UCSD-AML1 (cell line): ENCODE results near the gene KIF21A.
"Not testable (repeated sequence)": the region's sequence is repeated elsewhere in the genome, so short reads cannot be mapped to it uniquely, and the experiment has no call there.

Source experiments
- DNase-seq: peaks from one replicate; lab custom pipeline; 2025; ENCODE audit not compliant: unreplicated experiment; lab: John Stamatoyannopoulos, UW

Gene KIF21A

DNA sequence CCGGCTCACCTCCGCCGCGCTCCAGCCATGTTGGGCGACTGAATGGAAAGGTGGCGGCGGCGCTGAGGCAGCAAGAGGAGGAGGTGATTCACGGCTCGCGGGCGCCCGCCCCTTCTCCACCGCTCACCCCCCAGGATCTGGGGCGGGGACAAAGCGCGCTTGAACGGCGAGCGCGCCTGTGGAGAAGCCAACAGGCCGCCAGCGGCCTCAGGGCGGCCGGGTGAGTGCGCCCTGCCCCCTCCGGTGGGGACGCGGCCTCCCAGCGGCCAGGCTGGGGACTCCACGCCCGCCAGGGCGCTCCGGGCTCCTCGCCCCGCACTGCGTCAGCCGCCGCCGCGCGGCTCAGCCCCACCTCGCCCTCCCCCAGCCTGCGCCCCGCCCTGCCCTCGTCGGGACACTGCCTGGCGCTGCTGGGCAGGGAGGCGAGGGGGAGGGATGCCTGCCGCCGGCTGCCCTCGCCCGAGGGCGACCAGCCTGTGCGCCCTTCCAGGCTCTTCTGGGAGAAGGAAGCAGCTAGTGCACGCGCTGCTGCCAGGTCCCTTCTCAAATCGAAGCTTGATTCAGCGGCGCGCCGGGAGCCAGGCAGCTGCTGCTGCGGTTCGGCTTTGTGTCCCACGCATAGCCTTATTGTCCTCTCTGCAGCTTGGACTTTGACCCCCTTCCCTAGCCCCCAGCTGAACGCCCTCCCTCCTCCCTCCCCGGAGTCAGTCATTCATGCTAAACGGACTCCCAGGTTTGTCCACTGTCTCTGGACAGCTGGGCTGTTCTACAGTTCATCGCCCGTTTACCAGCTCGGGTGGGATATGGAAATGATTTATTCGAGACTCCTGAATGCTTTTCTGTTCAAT lies at the start of gene KIF21A:
TSS of gene KIF21A (minus strand) at position 40 of the 848 bp plus-strand sequence. CDS start 150 bp downstream, outside the sequence.
- DNase-seq = peak; percentile 68

GRCh38 chr12:39490500-39491282 lies 47.8 kb upstream of the KIF21A start:
- DNase-seq = no peak

GRCh38 chr12:39483597-39483996 lies 40.7 kb upstream of the KIF21A start:
- DNase-seq = no peak

- DNase-seq = no peak
Measured at GRCh38 chr12:39483042-39483441, 40.1 kb upstream of the KIF21A start.

DNA sequence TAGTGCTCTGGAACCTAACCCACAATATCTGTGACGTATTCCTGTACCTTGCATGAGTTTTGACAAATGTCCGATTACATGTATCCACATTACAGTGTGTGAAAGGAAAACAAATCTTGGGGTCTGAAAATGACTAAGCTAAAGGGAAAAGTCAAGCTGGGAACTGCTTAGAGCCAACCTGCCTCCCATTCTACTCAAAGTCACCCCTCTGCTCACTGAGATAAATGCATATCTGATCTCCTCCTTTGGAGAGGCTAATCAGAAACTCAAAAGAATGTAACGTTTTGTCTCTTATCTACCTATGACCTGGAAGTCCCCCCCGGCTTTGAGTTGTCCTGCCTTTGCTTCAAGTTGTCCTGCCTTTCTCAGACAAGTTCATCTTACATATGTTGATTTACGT lies 34.0 kb upstream of the KIF21A start:
- DNase-seq = no peak

GRCh38 chr12:39476121-39476520 lies 33.2 kb upstream of the KIF21A start:
- no peak for DNase-seq

- DNase-seq = not testable (repeated sequence)
Measured at GRCh38 chr12:39475136-39475535, 32.2 kb upstream of the KIF21A start.

DNA sequence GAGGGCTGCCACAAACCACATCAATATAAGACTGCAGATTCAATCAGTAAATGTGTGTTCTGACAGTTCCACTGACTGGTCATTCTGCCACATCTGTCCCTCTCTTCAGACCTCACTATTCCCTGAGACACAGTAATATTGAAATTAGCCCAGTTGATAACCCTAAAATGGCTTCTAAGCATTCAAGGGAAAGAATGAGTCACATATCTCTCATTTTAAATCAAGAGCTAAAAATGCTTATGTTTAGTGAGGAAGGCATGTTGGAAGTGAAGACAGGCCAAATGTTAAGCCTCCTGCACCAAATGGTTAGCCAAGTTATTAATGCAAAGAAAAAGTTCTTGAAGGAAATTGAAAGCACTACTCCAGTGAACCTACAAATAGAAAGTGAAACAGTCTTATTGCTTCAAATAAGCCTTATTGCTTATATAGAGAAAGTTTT lies 24.5 kb upstream of the KIF21A start:
- no peak for DNase-seq

- no peak for DNase-seq
Measured at GRCh38 chr12:39464976-39465695, 22.2 kb upstream of the KIF21A start.

- no peak for DNase-seq
Measured at GRCh38 chr12:39461059-39461458, 18.1 kb upstream of the KIF21A start.

DNA sequence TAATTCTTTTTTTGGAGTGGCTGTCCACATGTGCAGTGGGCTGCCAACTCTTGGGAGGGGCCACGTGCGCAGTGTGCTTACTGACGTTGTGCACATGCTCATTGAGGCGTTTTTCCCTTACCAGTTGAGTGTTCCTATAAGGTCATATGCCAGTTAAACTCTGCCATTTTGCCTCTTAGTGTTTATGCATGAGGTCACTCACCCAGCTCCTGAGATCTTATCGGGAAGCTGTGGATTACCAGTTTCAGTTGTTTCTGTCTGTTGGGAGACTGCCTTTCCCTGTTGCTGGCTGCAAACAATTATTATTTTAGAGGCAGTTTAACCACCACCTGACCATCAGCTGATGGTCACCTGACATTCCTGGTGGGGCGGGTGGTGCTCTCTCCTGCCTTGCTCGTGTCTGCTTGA lies 16.1 kb upstream of the KIF21A start:
- DNase-seq = no peak

GRCh38 chr12:39451977-39452376 lies 9.1 kb upstream of the KIF21A start:
- DNase-seq = no peak

DNA sequence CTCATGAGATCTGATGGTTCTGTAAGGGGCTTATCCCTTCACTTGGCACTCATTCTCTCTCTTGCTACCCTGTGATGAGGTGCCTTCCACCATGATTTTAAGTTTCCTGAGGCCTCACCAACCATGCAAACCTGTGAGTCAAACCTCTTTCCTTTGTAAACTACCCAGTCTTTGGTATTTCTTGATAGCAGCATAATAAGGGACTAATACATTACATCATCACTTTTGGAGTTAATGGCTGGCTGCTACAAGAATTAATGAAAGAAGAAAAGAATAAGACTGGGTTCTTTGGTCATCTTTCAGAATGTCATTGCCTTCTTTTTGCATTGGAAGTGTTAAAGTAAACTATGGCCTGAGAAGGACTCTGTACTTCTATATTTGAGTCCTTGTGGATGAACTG lies 5.1 kb upstream of the KIF21A start:
- no peak for DNase-seq

DNA sequence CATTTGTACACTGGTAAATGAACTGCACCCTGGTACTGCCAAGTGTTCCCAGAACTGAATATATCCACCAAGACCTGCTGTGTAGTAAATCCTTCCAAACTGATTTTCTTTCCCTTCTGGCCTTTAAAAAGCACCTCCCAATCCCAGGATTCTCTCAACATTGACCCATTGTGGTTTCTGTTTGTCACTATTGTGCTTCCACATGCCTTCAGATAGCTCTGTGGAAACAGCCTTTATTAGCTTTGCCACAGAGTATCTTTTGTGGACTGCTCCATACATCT lies 949 bp upstream of the KIF21A start:
- no peak for DNase-seq

GRCh38 chr12:39442831-39443080 lies 164 bp downstream of the KIF21A start:
- no peak for DNase-seq

DNA sequence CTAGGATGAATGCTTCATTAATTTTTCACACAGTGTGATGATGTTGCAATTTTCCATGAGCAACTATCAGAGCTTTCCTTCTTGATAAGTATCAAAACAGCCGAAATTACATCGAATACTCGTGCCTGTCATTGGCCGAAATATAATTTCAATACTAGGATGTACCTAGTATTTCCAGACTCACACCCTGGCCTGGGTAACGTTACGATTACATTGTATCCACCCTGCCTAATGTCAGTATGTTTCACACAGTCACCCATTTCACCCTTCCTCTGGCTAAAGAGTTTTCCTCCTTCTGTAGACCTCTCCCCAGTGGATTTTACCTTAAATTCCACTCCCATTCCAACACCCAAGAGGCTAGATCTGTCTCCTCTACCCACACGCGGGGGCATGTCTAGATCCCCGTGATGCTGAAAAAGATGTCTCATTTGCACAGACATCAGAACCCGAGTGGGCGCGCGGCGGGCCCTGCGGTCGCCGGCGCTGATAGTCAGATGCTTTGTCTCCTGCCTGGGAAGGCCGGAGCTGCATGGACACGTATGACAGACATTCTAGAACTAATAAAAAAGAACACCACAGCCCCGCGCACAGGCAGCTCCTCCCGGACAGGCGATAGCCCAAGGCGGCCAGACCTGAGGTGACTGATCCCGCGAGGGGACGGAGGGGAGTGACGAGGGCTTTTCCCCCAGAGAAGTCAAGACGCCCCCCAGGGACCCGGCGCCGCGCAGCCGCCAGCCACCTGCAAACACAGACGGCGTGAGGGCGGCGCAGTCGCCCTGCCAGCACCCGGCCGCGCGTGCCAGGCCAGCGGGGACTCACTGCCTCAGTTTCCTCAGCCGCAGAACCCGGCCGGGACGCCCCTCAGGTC lies 723 bp downstream of the KIF21A start:
- DNase-seq = no peak

DNA sequence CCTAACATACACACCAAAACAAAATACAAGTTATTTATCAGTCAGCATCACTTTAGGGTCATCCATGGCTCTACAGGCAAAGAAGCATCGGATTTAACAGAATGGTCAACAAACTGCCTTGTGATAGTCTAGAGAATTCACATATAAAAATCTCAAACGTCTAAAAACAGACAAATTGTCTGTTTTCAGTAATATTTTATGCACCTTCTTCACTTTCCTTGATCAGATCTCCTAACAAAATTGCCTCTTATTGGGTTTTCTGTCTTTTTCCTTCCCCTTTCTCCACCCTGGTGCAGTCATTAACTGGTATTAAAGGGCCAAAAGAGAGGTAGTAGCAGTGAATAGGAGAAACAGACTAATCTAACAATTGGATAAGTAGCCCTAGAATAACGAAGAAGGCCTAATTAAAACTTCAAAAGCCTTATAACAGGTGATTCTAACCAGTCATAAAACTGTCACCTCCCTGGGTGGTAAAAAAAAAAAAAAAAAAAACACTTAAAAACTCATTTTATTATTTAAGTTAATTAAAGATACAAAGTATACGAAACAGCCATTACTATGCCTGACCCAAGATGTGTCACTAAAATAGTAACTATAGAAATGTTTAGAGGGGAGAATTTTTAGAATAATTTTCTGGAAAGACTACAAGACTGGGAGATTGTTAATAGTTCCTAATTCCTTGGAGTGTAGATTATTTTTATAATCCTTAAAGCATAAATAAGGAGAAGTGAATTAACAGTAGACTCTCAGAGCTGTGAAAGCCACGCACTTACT lies 1.5 kb downstream of the KIF21A start:
- DNase-seq = no peak

DNA sequence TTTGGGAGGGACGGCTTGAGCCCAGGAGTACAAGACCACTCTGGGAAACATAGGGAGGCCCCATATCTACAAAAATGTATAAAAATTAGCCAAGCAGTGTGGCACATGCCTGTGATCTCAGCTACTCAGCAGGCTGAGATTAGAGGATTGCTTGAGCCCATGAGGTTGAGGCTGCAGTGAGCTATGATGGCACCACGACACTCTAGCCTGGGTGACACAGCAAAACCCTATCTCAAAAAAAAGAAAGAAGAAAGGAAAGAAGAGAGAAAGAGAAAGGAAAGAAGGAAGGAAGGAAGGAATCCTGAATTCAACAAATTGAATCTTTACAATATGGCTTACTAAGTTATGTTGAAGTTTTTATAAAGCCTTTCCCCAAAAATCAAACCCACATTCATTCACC lies 2.1 kb downstream of the KIF21A start:
- DNase-seq = no peak

- no peak for DNase-seq
Measured at GRCh38 chr12:39440101-39440500, 2.8 kb downstream of the KIF21A start.

GRCh38 chr12:39435531-39435930 lies 7.4 kb downstream of the KIF21A start:
- DNase-seq = no peak
